ENCODE data around the gene MRPL20. TPM values are rescaled to one million over a fixed set of nuclear protein-coding genes. Genes with fewer than 3 reads are reported as not detected.
A peak's percentile ranks its signal among the peaks of the same experiment; 100 is the strongest.
"Not testable (repeated sequence)": the region's sequence is repeated elsewhere in the genome, so short reads cannot be mapped to it uniquely, and the experiment has no call there.

The MRPL20 gene
- total and polyA plus RNA-seq, 10 donors = 67.4 to 168 (median 101) TPM

GRCh38 chr1:1430992-1431844 is 24.1 kb upstream of the MRPL20 start:
- H3K27ac ChIP-seq = peak overlapping the region in 7 of 8 donors; percentile 58 to 82 (median 75)
- TF ChIP-seq, protein P1, sequence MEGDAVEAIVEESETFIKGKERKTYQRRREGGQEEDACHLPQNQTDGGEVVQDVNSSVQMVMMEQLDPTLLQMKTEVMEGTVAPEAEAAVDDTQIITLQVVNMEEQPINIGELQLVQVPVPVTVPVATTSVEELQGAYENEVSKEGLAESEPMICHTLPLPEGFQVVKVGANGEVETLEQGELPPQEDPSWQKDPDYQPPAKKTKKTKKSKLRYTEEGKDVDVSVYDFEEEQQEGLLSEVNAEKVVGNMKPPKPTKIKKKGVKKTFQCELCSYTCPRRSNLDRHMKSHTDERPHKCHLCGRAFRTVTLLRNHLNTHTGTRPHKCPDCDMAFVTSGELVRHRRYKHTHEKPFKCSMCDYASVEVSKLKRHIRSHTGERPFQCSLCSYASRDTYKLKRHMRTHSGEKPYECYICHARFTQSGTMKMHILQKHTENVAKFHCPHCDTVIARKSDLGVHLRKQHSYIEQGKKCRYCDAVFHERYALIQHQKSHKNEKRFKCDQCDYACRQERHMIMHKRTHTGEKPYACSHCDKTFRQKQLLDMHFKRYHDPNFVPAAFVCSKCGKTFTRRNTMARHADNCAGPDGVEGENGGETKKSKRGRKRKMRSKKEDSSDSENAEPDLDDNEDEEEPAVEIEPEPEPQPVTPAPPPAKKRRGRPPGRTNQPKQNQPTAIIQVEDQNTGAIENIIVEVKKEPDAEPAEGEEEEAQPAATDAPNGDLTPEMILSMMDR (IDR thresholded peaks at IDR 0.05 in 8 of 11, conservative IDR thresholded peaks at IDR 0.05 in 3 of 11) = no peak
- TF ChIP-seq POLR2AphosphoS5 (IDR thresholded peaks at IDR 0.05) (no peak), POLR2A (IDR thresholded peaks at IDR 0.05) (no peak)
- peaks cover 36 to 87% (median 62%) of the 10 kb centered on the region in 6 donors for H3K4me1 ChIP-seq
- DNase-seq = peak; percentile 61
- no peaks in the 10 kb centered on the region for H3K36me3 ChIP-seq
- H3K4me3 ChIP-seq = no peak overlapping the region
- H3K27me3 ChIP-seq (replicated peaks in 1 of 7) = peaks cover 0 to 98% (median 31%) of the 10 kb centered on the region in 7 donors
- H3K9me3 ChIP-seq = no peaks in the 10 kb centered on the region
- intact Hi-C loops (cut with DNase I; ENCODE audit: low total_unique reads) = no loop called here
- 53 to 71% (median 59%) methylated on average over 13 to 18 of the region's 18 CpGs for WGBS, 5 donors

- H3K27ac ChIP-seq = peak overlapping the region; percentile 14 to 82 (median 74)
- 28 to 55% (median 52%) methylated on average over 24 to 35 of the region's 35 CpGs for WGBS, 5 donors
- peaks cover 31 to 80% (median 55%) of the 10 kb centered on the region in 6 donors for H3K4me1 ChIP-seq
Measured at GRCh38 chr1:1430114-1430982, 23.3 kb upstream of the MRPL20 start.

DNA sequence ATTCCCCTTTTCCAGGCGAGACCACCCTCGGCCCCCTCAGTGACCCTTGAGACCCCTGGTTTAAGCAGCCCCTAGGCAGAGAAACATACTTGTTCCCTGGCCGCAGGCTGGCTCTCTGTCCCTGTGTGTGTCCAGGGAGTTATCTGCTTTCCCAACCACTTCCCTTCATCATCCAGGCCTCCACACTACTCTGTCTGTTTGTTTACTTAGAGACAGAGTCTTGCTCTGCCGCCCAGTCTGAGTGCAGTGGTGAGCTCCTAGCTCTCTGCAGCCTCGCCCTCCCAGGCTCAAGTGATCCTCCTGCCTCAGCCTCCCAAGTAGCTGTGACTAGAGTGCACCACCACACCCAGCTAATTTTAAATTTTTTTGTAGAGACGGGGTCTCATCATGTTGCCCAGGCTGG is 22.6 kb upstream of the MRPL20 start:
- peaks cover 0 to 98% (median 24%) of the 10 kb centered on the region in 7 donors for H3K27me3 ChIP-seq (replicated peaks in 1 of 7)
- H3K27ac ChIP-seq = peak overlapping the region in 6 of 8 donors; percentile 74 to 82 (median 76)
- no peaks in the 10 kb centered on the region for H3K9me3 ChIP-seq
- no peak for TF ChIP-seq POLR2A (IDR thresholded peaks at IDR 0.05)
- TF ChIP-seq, protein P1 (IDR thresholded peaks at IDR 0.05 in 8 of 11, conservative IDR thresholded peaks at IDR 0.05 in 3 of 11) = no peak
- no peak for TF ChIP-seq POLR2AphosphoS5 (IDR thresholded peaks at IDR 0.05)
- H3K4me3 ChIP-seq = no peak overlapping the region
- peak; percentile 41 for DNase-seq
- H3K4me1 ChIP-seq = peaks cover 25 to 73% (median 48%) of the 10 kb centered on the region in 6 donors
- intact Hi-C loops (cut with DNase I; ENCODE audit: low total_unique reads) = no loop called here
- no peaks in the 10 kb centered on the region for H3K36me3 ChIP-seq
- WGBS, 5 donors = 66 to 89% (median 78%) methylated on average over 6 of the region's 6 CpGs

More at GRCh38 chr1:1430114-1430982, 23.3 kb upstream of the MRPL20 start:
- H3K27me3 ChIP-seq (replicated peaks in 1 of 7) = peaks cover 0 to 98% (median 31%) of the 10 kb centered on the region in 7 donors
- H3K36me3 ChIP-seq = no peaks in the 10 kb centered on the region
- intact Hi-C loops (cut with DNase I; ENCODE audit: low total_unique reads) = no loop called here
- H3K9me3 ChIP-seq = no peaks in the 10 kb centered on the region
- no peak overlapping the region for H3K4me3 ChIP-seq
- TF ChIP-seq, protein P1 (IDR thresholded peaks at IDR 0.05 in 8 of 11, conservative IDR thresholded peaks at IDR 0.05 in 3 of 11) = peak in 5 of 11 experiments; percentile 6 to 36 (median 29)
- TF ChIP-seq POLR2AphosphoS5 (IDR thresholded peaks at IDR 0.05) (peak; percentile 68 to 81 (median 74)), POLR2A (IDR thresholded peaks at IDR 0.05) (no peak)
- DNase-seq = peak; percentile 86

DNA sequence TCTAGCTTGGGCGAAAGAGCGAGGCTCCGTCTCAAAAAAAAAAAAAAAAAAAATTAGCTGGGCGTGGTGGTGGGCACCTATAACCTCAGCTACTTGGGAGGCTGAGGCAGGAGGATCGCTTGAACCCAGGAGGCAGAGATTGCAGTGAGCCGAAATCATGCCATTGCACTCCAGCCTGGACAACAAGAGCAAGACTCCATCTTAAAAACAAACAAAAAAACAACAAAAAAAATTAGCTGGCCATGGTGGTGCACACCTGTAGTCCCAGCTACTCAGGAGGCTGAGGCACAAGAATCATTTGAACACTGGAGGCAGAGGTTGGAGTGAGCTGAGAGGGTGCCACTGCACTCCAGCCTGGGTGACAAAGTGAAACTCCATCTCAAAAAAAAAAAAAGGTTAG is 21.9 kb upstream of the MRPL20 start:
- Histone ChIP-seq H3K27ac (peak overlapping the region in 1 of 8 donors; percentile 81), H3K27me3 (replicated peaks in 1 of 7) (peaks cover 0 to 98% (median 17%) of the 10 kb centered on the region in 7 donors), H3K4me1 (peaks cover 18 to 66% (median 41%) of the 10 kb centered on the region in 6 donors)
- intact Hi-C loops (cut with DNase I; ENCODE audit: low total_unique reads); H3K36me3 ChIP-seq; H3K9me3 ChIP-seq; H3K4me3 ChIP-seq: not testable (repeated sequence)
- WGBS, 5 donors = 91 to 96% (median 96%) methylated on average over 5 to 6 of the region's 6 CpGs
- DNase-seq = peak; percentile 0

Data from spleen (tissue), 11 donors.